Heart right ventricle (tissue), 16 donors: ENCODE measurements around the gene RNPEPL1. TPM values are rescaled to one million over a fixed set of nuclear protein-coding genes. Genes with fewer than 3 reads are reported as not detected.

Source experiments
- ATAC-seq, 8 donors: fragments of 200-7000 bp; cut with Tn5 transposase; one replicate each; pipeline ENCODE4 v1.9.1; 2020; ENCODE audit warnings: mild to moderate bottlenecking in 8 of 8, moderate library complexity in 8 of 8, moderate number of reproducible peaks in 1 of 8
- DNase-seq, 2 donors: peaks; one replicate each; pipeline ENCODE4 v3.0.0-alpha.2; 2020
- H3K27ac ChIP-seq, 10 donors: fragments of 200-600 bp; sonication (generic) in 2 of 10; one replicate each; pipeline versions ENCODE4 v1.5.0 to v1.8.0; 2020 to 2022; ENCODE audit warnings: mild to moderate bottlenecking in 3 of 10
- H3K27me3 ChIP-seq, 7 donors: fragments of 200-600 bp; one replicate each; pipeline ENCODE4 v1.8.0; 2021 to 2022; ENCODE audit warnings: mild to moderate bottlenecking in 2 of 7
- H3K36me3 ChIP-seq, 9 donors: fragments of 200-600 bp; sonication (generic) in 1 of 9; one replicate each; pipeline versions ENCODE4 v1.5.0 to v1.8.0; 2020 to 2022; ENCODE audit warnings: mild to moderate bottlenecking in 2 of 9
- H3K4me1 ChIP-seq, 9 donors: fragments of 200-600 bp; sonication (generic) in 1 of 9; one replicate each; pipeline versions ENCODE4 v1.5.0 to v1.8.0; 2020 to 2022; ENCODE audit warnings: mild to moderate bottlenecking in 4 of 9
- H3K4me3 ChIP-seq, 10 donors: fragments of 200-600 bp; sonication (generic) in 2 of 10; one replicate each; pipeline versions ENCODE4 v1.5.0 to v1.8.0; 2020 to 2022; ENCODE audit warnings: mild to moderate bottlenecking in 7 of 10, moderate library complexity in 2 of 10
- H3K9me3 ChIP-seq, 11 donors: fragments of 200-600 bp in 10 of 11; sonication (generic) in 2 of 11; one replicate each; pipeline versions ENCODE4 v1.5.0 to v1.8.0; 2013 to 2022; ENCODE audit warnings: mild to moderate bottlenecking in 2 of 11, control low read depth in 1 of 11, moderate library complexity in 1 of 11
- WGBS, 2 donors: extraction: QIAGEN DNeasy Blood & Tissue Kit; methylation state at CpG; one replicate each; pipeline ENCODE4 v1.1.7; 2013; ENCODE audit warnings: inconsistent platforms in 1 of 2; 5-methylcytosine and 5-hydroxymethylcytosine counted together
- intact Hi-C, 10 donors: fragments of 100-400 bp; cut with DNase I; formaldehyde crosslinking; loops; one replicate each; pipeline versions ENCODE4 v1.11.1 to v1.14.2; 2022
- polyA plus RNA-seq, 2 donors: library from polyadenylated mRNA; stranded (reverse); fragments of 200-250 nt; gene quantifications; one replicate each; pipeline ENCODE4 v1.2.3, GENCODE V29; 2013
- total RNA-seq, 10 donors: library from RNA; stranded (reverse); fragmentation: NEBNext Ultra II Directional in 3 of 10; extraction: Animal tissue kit (Norgen Biotek cat#: 25700) in 3 of 10; gene quantifications; one replicate each; pipeline versions ENCODE4 v1.2.1 to v1.2.4, GENCODE V29; 2021 to 2023
- TF ChIP-seq, protein P1 (sequence below), 9 donors: fragments of 200-600 bp; sonication (generic) in 2 of 9; IDR thresholded peaks; one replicate each; pipeline versions ENCODE4 v1.5.0 to v1.8.0; 2021 to 2022; ENCODE audit warnings: antibody characterized with exemption in 9 of 9, mild to moderate bottlenecking in 5 of 9, moderate library complexity in 1 of 9
- donor health status: Arrhythmogenic right ventricular cardiomyopathy.
- donor health status: ischemic (EF 13 %, LVEDD 7.1; RV severe dilation, severe dysfunction).
- donor health status: healthy with polysubstance abuse.
- donor health status: DM: no; HTN: yes; CAD: no.
- donor health status: DM: no; HTN: no; CAD: no.
- donor health status: ischemic (EF 25% LVEDD 6.9; RV normal size, moderate dysfunction).
- donor health status: ischemic (EF 25% LVEDD 5.7; RV mildly dilated, moderate dysfunction).
- donor health status: healthy.
- donor health status: DM: yes; HTN: yes; CAD: no.
- donor health status: Ischemic cardiomyopathy.
- donor health status: ischemic (EF 35%, LVEDD 5.7; RV mildly dilated, moderate dysfunction).
- donor health status: nonischemic (EF 11% LVEDD 7.7; RV severe dilation, severe dysfunction).
- donor health status: DM: yes; HTN: yes; CAD: no.
- donor health status: PGD.
- donor health status: ischemic (EF 29% LVEDD 5.4; RV normal size, mild dysfunction).
- donor health status: nonischemic (EF 23%, LVEDD 6.1; RV moderate dilation, normal function).

RNPEPL1 gene
- total and polyA plus RNA-seq, 12 donors, result 62.8 to 247 (median 75.2) TPM

GRCh38 chr2:240576436-240577205, 8.3 kb downstream of the RNPEPL1 start:
- intact Hi-C loops, result no loop called here
- DNase-seq (peak in 1 of 2 donors; percentile 16), ATAC-seq (no peak)
- peaks cover 0 to 10% (median 0%) of the 10 kb centered on the region in 11 donors for H3K9me3 ChIP-seq
- peaks cover 6 to 32% (median 22%) of the 10 kb centered on the region in 9 donors for H3K4me1 ChIP-seq
- TF ChIP-seq, protein P1, sequence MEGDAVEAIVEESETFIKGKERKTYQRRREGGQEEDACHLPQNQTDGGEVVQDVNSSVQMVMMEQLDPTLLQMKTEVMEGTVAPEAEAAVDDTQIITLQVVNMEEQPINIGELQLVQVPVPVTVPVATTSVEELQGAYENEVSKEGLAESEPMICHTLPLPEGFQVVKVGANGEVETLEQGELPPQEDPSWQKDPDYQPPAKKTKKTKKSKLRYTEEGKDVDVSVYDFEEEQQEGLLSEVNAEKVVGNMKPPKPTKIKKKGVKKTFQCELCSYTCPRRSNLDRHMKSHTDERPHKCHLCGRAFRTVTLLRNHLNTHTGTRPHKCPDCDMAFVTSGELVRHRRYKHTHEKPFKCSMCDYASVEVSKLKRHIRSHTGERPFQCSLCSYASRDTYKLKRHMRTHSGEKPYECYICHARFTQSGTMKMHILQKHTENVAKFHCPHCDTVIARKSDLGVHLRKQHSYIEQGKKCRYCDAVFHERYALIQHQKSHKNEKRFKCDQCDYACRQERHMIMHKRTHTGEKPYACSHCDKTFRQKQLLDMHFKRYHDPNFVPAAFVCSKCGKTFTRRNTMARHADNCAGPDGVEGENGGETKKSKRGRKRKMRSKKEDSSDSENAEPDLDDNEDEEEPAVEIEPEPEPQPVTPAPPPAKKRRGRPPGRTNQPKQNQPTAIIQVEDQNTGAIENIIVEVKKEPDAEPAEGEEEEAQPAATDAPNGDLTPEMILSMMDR (IDR thresholded peaks at IDR 0.05), result no peak
- no peaks in the 10 kb centered on the region for H3K27me3 ChIP-seq
- H3K27ac ChIP-seq, result no peak overlapping the region
- H3K36me3 ChIP-seq, result peaks cover 0 to 72% (median 41%) of the 10 kb centered on the region in 9 donors
- 94 to 95% methylated on average over 29 to 32 of the region's 32 CpGs for WGBS, 2 donors
- no peak overlapping the region for H3K4me3 ChIP-seq

DNA sequence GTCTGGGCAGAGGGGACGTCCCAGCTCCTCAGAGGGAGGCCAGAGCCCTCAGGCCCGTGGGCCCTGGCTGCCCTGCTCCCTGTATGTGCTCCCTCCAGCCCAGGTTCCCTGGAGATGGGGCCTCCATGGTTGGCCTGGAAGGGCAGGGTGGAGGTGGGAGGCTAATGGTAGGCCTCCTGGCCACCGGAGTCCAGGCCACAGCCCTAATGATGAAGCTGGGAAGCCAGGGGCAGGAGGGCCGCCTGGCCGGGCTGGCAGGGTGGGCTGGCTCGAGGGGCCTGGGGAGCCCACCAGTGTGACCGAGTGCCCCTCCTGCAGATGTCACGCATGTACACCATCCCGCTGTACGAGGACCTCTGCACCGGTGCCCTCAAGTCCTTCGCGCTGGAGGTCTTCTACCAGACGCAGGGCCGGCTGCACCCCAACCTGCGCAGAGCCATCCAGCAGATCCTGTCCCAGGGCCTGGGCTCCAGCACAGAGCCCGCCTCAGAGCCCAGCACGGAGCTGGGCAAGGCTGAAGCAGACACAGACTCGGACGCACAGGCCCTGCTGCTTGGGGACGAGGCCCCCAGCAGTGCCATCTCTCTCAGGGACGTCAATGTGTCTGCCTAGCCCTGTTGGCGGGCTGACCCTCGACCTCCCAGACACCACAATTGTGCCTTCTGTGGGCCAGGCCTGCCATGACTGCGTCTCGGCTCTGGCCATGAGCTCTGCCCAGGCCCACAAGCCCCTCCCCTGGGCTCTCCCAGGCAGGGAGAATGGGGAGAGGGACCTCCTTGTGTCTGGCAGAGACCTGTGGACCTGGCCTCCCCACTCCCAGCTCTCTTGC, 9.2 kb downstream of the RNPEPL1 start:
- WGBS, 2 donors, result 89 to 93% methylated on average over 26 of the region's 26 CpGs
- peaks cover 0 to 67% (median 41%) of the 10 kb centered on the region in 9 donors for H3K36me3 ChIP-seq

GRCh38 chr2:240578110-240578450, 9.8 kb downstream of the RNPEPL1 start:
- H3K4me1 ChIP-seq, result peaks cover 6 to 32% (median 22%) of the 10 kb centered on the region in 9 donors
- H3K27ac ChIP-seq, result peak overlapping the region in 1 of 10 donors; percentile 39
- TF ChIP-seq, protein P1 (IDR thresholded peaks at IDR 0.05), result no peak
- DNase-seq (peak in 1 of 2 donors; percentile 21), ATAC-seq (peak in 2 of 8 donors; percentile 18 to 29)
- peaks cover 0 to 67% (median 41%) of the 10 kb centered on the region in 9 donors for H3K36me3 ChIP-seq
- no peaks in the 10 kb centered on the region for H3K27me3 ChIP-seq
- H3K9me3 ChIP-seq, result peaks cover 0 to 11% (median 0%) of the 10 kb centered on the region in 11 donors
- intact Hi-C loops, result no loop called here
- 87 to 95% methylated on average over 9 of the region's 9 CpGs for WGBS, 2 donors
- no peak overlapping the region for H3K4me3 ChIP-seq

More for the DNA sequence above, 9.2 kb downstream of the RNPEPL1 start:
- no peak overlapping the region for H3K4me3 ChIP-seq
- peak in 1 of 8 donors; percentile 4 for ATAC-seq
- H3K4me1 ChIP-seq, result peaks cover 6 to 32% (median 22%) of the 10 kb centered on the region in 9 donors
- peaks cover 0 to 11% (median 0%) of the 10 kb centered on the region in 11 donors for H3K9me3 ChIP-seq
- TF ChIP-seq, protein P1 (IDR thresholded peaks at IDR 0.05), result no peak
- no peak overlapping the region for H3K27ac ChIP-seq
- H3K27me3 ChIP-seq, result no peaks in the 10 kb centered on the region
- peak in 1 of 2 donors; percentile 7 for DNase-seq
- intact Hi-C loops, result no loop called here

DNA sequence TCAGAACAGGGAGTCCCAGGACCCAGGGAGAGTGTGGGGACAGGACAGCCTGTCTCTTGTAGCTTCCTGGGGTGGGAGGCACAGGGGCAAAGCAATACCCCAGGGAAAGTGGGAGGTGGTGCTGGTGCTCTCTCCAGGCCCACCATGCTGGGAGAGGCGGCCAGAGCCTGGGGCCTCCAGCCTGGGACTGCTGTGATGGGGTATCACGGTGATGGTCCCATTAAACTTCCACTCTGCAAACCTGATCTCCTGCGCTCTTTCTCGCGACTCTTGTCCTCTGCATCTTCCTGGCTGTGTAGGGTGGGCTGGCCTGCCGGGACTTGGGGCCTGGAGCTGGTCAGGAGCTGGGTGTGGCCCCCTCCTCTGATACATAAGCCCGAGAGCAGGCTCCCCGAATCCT, 10.2 kb downstream of the RNPEPL1 start:
- DNase-seq (no peak), ATAC-seq (peak in 2 of 8 donors; percentile 1 to 12)
- H3K4me3 ChIP-seq, result no peak overlapping the region
- no peaks in the 10 kb centered on the region for H3K27me3 ChIP-seq
- intact Hi-C loops, result no loop called here
- peaks cover 6 to 32% (median 22%) of the 10 kb centered on the region in 9 donors for H3K4me1 ChIP-seq
- H3K36me3 ChIP-seq, result peaks cover 0 to 65% (median 41%) of the 10 kb centered on the region in 9 donors
- peak overlapping the region in 2 of 10 donors; percentile 39 to 68 for H3K27ac ChIP-seq
- WGBS, 2 donors, result 90% methylated on average over 8 of the region's 8 CpGs
- TF ChIP-seq, protein P1 (IDR thresholded peaks at IDR 0.05), result no peak
- H3K9me3 ChIP-seq, result peaks cover 0 to 11% (median 0%) of the 10 kb centered on the region in 11 donors
